ENCODE measurements around the gene CD59. TPM values are rescaled to one million over a fixed set of nuclear protein-coding genes. Genes with fewer than 3 reads are reported as not detected.
A peak's percentile ranks its signal among the peaks of the same experiment; 100 is the strongest.

The CD59 gene
- polyA plus RNA-seq, 3 donors = 3.7 to 34.9 (median 21.1) TPM

DNA sequence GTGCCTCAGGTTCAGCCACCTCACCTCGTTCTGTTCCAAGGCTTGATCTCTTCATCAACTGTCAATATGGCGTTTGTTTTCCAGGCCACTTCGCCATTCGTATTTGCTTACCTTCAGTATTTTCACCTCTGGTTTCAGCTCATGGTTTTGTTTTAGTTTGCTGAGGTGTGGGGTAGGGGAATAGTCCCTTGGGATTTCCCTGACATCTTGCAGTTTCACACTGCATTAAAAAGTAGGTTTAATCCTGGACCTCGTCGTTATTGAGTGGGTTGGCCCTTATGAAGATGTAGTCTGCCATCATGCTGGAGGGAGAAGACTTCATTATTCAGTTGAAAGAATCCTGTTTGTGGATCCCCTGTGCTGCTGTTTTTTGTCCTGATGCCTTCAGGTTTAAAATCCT lies 81.6 kb downstream of the CD59 start:
- H3K36me3 ChIP-seq (replicated peaks in 1 of 2; ENCODE audit: control insufficient read depth in 1 of 2, insufficient read depth in 2 of 2, low read length in 2 of 2) = no peaks in the 10 kb centered on the region
- no peak for DNase-seq
- H4K20me1 ChIP-seq (ENCODE audit: insufficient read depth, low read length) = no peaks in the 10 kb centered on the region
- intact Hi-C loops (cut with micrococcal nuclease) = no loop called here
- H3K9ac ChIP-seq (ENCODE audit: insufficient read depth, low read length, poor library complexity, severe bottlenecking) = no peak overlapping the region
- Mint-ChIP-seq H3K27me3 (ENCODE audit: low read depth in 3 of 3) (peaks cover 3 to 21% (median 14%) of the 10 kb centered on the region in 3 donors), H3K4me1 (no peaks in the 10 kb centered on the region), H3K9me3 (no peaks in the 10 kb centered on the region), H3K4me3 (peak overlapping the region in 1 of 2 donors; percentile 40), H3K36me3 (no peaks in the 10 kb centered on the region), H3K27ac (no peak overlapping the region)
- no peak overlapping the region for H2AFZ ChIP-seq (ENCODE audit: insufficient read depth, low read depth, low read length, poor library complexity, severe bottlenecking)
- H3K27ac ChIP-seq (ENCODE audit: low read depth in 1 of 2, low read length in 2 of 2) = no peak overlapping the region
- H3K4me1 ChIP-seq (ENCODE audit: control insufficient read depth in 1 of 2, insufficient read depth in 2 of 2, low read length in 2 of 2) = no peaks in the 10 kb centered on the region
- H3K4me3 ChIP-seq (replicated peaks in 1 of 3; ENCODE audit: low read depth in 2 of 3, low read length in 3 of 3) = no peak overlapping the region
- WGBS (ENCODE audit: insufficient coverage) = 100% methylated on average over 3 of the region's 6 CpGs
- no peaks in the 10 kb centered on the region for H3K9me3 ChIP-seq (replicated peaks in 1 of 2; ENCODE audit: control insufficient read depth in 1 of 2, insufficient read depth in 1 of 2, low read length in 2 of 2)
- H3K79me2 ChIP-seq (ENCODE audit: insufficient read depth, low read length) = no peaks in the 10 kb centered on the region
- no peaks in the 10 kb centered on the region for H3K27me3 ChIP-seq (ENCODE audit: control insufficient read depth in 2 of 2, insufficient read depth in 2 of 2, low read length in 2 of 2)
- H3K4me2 ChIP-seq (replicated peaks; ENCODE audit: extremely low read depth, low read length, poor library complexity, severe bottlenecking) = no peak overlapping the region
- TF ChIP-seq, protein P1, sequence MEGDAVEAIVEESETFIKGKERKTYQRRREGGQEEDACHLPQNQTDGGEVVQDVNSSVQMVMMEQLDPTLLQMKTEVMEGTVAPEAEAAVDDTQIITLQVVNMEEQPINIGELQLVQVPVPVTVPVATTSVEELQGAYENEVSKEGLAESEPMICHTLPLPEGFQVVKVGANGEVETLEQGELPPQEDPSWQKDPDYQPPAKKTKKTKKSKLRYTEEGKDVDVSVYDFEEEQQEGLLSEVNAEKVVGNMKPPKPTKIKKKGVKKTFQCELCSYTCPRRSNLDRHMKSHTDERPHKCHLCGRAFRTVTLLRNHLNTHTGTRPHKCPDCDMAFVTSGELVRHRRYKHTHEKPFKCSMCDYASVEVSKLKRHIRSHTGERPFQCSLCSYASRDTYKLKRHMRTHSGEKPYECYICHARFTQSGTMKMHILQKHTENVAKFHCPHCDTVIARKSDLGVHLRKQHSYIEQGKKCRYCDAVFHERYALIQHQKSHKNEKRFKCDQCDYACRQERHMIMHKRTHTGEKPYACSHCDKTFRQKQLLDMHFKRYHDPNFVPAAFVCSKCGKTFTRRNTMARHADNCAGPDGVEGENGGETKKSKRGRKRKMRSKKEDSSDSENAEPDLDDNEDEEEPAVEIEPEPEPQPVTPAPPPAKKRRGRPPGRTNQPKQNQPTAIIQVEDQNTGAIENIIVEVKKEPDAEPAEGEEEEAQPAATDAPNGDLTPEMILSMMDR (IDR thresholded peaks at IDR 0.05) = no peak

Other genes with a start within 250 kb of the CD59 start
- not detected for gene C11orf91, start 35.6 kb downstream of the CD59 start, polyA plus RNA-seq
- gene FBXO3, start 38.1 kb upstream of the CD59 start, polyA plus RNA-seq = 10 to 100 TPM; 17.5 to 25.2 (median 21.4) TPM
- 100 to 1,000 TPM in 1 of 3 donors, 10 to 100 TPM in 2; 48.8 to 140 (median 75.8) TPM for gene LMO2, start 155.7 kb upstream of the CD59 start, polyA plus RNA-seq

All from CD14-positive monocyte (primary cell).